HG02763 (cell line): ENCODE results near the gene MRPL49.

Experiments used
- ATAC-seq: cut with Tn5 transposase; IDR thresholded peaks from one replicate; pipeline ENCODE4 v1.9.1; 2021; ENCODE audit warnings: mild to moderate bottlenecking, moderate library complexity; ENCODE audit not compliant: unreplicated experiment

MRPL49 gene

DNA sequence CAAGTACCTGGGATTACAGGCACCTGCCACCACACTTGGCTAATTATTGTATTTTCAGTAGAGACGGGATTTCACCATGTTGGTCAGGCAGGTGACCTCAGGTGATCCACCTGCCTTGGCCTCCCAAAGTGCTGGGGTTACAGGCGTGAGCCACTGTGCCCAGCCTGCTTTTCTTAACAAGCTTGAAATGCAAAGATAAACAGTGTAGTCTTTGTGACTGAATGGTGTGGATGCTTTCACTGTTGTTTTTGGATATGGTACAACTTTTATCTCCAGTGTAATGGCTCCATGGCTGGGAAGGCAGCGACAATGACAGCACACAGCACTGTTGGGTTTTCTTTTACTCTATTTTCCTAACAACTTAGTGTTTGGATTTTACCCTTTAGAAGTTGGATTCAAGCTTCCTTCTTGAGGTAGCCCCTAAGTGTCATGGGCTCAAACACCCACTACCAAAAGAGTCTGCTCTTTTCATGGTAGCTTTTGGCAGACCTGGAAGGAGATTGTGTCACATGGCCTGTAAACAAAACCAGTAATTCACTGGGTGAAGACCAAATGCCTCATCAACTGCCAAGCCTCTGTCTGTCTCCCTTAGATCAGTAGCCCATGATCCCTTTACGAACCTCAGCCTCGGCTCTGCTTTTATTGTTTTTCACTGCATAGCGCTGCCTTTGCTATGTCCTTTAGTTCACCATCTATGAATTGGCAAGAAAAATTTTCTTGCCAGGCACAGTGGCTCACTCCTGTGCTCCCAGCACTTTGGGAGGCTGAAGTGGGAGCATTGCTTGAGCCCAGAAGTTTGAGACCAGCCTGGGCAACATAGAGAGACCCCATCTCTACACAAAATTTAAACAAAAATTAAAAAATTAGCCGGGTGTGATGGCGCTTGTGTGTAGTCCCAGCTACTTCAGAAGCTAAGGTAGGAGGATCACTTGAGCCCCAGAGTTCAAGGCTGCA, 19.7 kb upstream of the MRPL49 start:
- ATAC-seq = no peak

DNA sequence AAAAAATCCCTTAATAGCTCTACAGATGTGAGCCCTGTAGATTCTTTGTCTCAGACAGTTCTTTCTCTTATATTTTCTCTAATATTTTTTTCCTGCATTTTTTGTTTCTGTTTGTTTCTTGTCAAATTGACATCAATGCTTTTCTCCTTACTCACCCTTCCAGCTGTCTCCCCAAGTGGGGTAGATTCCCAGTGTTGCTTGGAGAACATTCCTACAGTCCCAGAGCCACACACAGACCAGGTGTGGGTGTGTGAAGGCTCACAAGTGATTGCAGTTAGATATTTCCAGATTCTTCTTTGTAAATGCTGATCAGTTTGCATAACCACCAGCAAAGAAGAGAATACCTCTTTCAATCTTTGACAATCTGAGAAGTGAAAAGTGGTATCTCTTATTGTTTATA, 18.6 kb upstream of the MRPL49 start:
- no peak for ATAC-seq

DNA sequence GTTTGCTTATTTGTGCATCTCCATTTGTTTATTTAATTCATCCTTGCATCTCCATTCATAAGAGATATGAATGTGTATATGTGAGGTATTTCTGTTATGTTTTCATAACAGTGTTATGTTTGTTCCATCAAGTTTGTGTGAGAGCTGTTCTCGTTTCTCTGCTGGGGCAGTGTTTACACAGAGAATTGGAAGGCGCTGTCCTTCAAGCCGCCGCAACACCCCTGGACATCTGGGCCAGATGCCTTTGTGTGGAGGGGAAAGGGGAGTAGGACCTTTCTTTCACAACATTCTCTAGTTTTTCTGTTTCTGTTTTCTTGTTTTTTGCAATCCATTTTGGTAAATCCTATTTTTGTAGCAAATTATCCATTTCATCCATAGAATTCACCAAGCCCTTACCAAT, 17.5 kb upstream of the MRPL49 start:
- ATAC-seq = no peak

DNA sequence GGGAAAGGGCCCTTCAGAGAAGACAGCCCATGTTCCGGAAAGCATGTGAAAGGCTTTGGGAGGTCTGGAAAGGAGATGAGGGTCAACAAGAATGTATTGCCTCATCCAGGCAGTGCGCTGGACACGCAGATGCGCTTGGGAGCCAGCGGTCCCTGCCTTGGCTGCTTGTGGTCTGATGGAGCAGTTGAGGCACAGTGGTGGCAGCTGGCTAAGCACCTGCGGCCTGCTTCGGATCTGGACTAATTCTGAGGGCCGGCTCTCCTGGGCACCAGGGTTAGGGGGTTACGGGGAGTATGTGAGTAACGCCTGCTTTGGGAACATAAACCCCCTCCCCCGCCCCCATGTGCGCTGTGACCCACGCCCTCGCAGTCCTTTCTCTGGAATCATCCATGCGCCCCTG, 15.0 kb upstream of the MRPL49 start:
- no peak for ATAC-seq

DNA sequence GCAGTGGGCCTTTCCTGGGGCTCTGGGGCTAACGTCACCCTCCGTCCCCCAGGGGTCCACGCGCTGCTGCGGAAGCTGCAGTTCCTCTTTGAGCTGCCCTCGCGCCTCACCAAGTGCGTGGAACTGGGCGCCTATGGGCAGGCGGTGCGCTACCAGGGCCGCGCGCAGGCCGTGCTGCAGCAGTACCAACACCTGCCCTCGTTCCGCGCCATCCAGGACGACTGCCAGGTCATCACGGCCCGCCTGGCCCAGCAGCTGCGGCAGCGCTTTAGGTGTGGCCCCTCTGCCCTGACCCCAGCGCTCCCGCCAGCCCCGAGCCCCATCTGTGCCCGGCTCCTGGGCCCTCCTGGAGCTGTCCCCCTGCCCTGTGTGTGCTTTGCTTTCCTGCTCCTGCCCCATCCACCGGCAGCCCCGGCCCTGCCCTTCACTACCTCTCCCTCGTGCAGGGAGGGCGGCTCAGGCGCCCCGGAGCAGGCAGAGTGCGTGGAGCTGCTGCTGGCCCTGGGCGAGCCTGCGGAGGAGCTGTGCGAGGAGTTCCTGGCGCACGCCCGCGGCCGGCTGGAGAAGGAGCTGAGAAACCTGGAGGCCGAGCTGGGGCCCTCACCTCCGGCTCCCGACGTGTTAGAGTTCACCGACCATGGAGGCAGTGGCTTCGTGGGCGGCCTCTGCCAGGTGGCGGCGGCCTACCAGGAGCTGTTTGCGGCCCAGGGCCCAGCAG, 14.2 kb upstream of the MRPL49 start:
- no peak for ATAC-seq

DNA sequence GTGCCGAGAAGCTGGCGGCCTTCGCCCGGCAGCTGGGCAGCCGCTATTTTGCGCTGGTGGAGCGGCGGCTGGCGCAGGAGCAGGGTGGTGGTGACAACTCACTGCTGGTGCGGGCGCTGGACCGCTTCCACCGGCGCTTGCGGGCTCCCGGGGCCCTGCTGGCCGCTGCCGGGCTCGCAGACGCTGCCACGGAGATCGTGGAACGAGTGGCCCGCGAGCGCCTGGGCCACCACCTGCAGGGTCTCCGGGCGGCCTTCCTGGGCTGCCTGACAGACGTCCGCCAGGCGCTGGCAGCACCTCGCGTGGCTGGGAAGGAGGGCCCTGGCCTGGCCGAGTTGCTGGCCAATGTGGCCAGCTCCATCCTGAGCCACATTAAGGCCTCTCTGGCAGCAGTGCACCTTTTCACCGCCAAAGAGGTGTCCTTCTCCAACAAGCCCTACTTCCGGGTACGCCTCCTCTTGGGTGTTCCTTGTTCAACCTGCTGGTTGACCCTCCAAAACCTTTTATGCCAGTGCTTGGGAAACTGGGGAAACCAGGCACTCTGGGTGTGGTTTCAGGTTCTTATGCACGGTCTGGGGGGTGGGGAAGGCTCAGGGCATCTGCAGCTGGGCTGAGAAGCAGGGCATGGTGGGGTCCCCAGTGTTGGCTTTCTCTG, 13.5 kb upstream of the MRPL49 start:
- no peak for ATAC-seq

DNA sequence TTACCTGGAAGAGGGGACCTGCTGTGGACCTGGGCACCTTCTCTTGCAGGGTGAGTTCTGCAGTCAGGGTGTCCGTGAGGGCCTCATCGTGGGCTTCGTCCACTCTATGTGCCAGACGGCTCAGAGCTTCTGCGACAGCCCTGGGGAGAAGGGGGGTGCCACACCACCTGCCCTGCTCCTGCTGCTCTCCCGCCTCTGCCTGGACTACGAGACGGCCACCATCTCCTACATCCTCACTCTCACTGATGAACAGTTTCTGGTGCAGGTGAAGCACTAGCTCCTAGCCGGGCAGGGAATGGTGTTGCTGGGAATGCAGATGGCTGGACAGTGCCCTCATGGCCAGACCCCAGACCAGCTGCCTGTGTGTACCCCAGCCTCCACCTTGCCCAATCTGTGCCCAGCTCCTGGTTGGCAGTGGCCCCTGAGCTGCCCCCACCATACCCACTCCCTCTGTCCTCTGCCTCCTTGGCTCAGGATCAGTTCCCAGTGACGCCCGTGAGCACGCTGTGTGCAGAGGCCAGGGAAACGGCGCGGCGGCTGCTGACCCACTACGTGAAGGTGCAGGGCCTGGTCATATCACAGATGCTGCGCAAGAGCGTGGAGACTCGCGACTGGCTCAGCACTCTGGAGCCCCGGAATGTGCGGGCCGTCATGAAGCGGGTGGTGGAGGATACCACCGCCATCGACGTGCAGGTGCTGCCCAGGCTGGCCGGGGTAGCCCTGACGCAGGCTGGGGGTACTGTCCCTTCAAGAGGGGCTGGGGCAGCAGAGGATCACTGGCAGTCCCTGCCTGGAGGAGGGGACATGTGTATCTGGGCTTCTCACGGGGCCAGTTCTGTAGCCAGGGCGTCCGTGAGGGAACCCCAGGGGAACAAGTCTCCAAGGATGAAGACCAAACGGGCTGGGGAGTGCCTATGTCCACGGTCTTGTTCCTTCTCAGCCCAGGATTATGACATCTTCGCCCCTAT, 12.6 kb upstream of the MRPL49 start:
- no peak for ATAC-seq

DNA sequence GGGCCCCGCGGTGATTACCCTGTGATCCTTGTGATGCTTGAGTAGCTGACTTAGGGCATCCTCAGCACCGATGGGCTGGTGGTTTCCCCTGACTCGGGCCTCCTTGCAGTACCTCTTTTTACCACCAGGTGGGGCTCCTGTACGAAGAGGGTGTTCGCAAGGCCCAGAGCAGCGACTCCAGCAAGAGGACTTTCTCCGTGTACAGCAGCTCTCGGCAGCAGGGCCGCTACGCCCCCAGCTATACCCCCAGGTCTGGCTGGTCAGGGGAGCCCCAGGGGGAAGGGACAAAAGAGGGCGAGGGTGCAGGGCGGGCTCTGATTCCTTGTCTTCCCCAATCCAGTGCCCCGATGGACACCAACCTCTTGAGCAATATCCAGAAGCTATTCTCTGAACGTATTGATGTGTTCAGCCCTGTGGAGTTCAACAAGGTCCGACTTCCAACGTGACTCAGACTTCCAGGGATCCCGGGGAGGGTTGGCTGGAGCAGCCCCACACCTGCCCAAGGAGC, 11.7 kb upstream of the MRPL49 start:
- no peak for ATAC-seq

DNA sequence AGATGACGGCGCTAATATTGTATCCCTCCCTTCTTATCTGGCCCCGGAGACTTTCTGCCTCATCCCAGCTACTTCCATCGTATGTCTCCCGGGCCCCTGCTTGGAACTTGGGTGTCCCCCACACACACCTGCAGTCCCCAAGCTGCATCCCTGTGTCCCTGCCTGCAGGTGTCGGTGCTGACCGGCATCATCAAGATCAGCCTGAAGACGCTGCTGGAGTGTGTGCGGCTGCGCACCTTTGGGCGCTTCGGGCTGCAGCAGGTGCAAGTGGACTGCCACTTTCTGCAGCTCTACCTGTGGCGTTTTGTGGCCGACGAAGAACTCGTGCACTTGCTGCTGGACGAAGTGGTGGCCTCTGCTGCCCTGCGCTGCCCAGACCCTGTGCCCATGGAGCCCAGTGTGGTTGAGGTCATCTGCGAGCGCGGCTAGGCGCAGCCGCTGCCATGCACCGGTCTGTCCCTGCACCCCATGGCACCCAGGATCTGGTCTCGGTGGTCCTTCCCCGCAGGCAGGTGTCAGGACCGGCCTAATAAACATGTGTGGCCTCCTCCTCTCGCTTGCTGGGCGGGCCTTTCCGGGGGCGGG, 10.9 kb upstream of the MRPL49 start:
- no peak for ATAC-seq

DNA sequence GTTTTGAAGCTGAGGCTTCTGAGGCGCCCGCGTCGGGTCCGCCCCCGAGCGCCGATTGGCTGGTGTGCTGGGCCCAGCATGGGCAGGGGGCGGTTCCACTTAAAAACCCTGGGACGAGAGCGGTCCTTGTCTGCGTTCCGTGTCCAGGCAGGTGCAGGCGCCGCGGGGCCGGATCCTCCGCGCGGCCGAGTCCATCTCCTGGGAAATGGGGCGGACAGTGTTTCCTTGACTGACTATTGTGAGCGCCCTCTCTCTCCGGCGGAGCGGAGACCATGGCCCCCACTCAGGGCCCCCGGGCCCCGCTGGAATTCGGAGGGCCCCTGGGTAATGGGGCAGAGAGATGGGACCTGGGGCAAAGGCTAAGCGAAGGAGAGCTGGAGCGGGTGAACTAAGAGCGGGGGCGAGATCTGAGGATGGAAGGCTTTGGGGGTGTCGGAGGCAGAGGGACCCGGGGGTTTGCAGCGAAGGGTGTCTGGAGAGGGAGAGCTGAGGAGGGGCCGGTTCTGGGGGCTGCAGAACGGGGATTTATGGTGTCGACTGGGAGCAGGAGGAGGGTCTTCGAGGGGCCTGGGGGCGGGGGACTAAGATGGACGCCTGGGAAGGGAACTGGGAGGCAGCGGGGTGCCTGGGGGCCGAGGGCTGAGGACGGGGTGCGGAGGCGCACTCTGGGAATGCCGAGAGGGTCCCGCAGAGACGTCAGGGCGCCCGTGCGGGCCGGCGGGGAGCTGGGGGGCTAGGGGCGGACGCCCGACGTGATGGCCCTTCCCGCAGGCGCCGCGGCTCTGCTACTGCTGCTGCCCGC, 10.2 kb upstream of the MRPL49 start, which contains the start of gene TM7SF2:
Gene TM7SF2 (plus strand): TSS at position 129 of the 802 bp plus-strand sequence. CDS start 144 bp downstream, at position 273.
- ATAC-seq = peak; percentile 58

DNA sequence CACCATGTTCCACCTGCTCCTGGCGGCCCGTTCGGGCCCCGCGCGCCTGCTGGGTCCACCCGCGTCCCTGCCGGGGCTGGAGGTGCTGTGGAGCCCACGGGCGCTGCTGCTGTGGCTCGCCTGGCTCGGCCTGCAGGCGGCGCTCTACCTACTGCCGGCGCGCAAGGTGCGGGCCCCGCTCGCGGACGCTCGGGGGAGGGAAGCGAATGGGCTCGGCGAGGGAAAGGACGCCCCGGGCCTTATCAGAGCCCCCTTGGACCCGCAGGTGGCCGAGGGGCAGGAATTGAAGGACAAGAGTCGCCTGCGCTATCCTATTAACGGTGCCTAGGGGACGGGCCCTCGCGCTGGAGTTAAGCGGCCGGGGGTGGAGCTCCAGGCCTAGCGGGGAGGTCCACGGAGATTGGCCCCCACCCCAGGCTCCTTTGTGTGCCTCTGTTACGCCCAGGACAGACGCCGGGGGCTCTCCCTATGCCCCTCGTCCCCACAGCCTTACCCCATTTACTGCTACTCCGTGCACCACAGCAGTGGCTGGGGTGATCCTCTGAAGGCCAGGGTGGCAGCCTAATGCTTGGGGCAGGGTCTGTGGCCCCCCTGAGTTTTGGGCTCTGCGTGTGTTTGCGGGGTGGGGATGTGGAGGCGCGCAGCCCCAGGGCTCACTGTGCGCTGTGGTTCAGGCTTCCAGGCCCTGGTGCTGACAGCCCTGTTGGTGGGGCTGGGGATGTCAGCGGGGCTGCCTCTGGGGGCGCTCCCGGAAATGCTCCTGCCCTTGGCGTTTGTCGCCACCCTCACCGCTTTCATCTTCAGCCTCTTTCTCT, 9.4 kb upstream of the MRPL49 start:
- ATAC-seq = no peak

DNA sequence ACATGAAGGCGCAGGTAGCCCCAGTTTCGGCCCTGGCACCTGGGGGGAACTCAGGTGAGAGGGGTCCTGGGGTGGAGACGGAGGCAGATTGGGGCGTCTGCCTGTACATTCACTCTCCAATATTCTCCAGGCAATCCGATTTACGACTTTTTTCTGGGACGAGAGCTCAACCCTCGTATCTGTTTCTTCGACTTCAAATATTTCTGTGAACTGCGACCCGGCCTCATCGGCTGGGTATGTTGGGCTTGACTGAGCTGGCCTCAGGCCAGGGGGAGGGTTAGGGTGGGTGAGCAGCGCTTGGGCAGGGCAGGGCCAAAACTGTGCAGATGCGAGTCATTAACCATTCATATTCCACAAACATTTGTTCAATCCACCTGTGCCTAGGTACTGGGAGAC, 8.8 kb upstream of the MRPL49 start:
- ATAC-seq = no peak

DNA sequence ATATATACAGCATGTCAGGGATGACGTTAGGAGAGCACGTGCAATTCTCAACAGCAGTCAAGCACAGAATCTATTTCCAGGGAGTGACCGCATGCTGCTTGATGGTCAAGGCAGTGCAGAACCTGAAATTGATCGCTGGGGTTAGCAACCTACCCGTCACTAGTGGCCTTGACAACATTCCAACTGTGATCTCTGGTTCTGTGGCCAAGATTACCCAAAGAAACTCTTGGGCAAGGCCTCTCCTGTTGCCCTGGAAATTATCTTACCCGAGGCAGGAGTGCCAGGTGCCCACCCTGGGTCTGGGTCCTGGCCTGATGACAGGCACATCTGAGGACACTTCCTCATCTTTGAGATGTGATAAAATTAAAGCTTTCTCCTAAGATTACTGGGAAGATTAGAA, 8.3 kb upstream of the MRPL49 start:
- no peak for ATAC-seq

DNA sequence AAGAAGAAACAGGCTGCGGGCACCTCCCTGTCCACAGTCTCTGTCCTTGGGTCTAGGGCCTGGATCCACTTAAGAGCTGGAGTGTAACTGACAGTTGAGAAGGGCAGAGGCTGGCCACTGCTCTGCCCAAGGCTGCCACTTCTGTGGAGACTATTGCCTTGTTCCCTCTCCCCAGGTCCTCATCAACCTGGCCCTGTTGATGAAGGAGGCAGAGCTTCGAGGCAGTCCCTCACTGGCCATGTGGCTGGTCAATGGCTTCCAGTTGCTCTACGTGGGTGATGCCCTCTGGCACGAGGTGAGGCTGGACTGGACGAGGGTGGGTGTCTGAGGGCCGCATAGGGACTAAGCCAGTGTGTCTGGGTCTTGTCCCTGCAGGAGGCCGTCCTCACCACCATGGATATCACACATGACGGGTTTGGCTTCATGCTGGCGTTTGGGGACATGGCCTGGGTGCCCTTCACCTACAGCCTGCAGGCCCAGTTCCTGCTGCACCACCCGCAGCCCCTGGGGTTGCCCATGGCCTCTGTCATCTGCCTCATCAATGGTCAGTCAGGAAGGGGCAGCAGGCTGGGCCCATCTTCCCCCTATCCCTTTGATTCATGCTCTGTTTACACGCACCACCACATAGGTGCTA, 7.5 kb upstream of the MRPL49 start:
- no peak for ATAC-seq

DNA sequence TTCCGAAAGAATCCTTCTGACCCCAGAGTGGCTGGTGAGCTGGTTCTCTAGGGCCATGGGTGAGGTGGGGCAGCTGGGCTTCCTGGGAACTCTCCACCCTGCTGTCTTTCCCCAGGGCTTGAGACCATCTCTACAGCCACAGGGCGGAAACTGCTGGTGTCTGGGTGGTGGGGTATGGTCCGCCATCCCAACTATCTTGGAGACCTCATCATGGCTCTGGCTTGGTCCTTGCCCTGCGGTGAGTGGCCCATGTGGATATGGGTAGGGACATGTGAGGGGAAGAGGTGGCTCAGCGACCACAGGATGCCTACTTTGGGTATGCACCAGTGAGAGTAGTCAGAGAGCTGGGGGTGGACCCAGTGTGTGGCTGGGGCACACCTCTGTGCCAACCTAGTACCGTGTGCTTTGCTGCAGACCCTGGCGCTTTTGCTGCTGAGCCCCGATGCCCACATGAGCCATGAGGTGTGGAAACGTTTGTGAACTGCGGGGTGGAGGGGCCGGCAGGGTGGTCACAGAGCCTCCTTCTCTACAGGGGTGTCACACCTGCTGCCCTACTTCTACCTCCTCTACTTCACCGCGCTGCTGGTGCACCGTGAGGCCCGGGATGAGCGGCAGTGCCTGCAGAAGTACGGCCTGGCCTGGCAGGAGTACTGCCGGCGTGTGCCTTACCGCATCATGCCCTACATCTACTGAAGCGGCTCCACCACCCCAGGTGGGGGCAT, 6.6 kb upstream of the MRPL49 start:
- ATAC-seq = no peak

DNA sequence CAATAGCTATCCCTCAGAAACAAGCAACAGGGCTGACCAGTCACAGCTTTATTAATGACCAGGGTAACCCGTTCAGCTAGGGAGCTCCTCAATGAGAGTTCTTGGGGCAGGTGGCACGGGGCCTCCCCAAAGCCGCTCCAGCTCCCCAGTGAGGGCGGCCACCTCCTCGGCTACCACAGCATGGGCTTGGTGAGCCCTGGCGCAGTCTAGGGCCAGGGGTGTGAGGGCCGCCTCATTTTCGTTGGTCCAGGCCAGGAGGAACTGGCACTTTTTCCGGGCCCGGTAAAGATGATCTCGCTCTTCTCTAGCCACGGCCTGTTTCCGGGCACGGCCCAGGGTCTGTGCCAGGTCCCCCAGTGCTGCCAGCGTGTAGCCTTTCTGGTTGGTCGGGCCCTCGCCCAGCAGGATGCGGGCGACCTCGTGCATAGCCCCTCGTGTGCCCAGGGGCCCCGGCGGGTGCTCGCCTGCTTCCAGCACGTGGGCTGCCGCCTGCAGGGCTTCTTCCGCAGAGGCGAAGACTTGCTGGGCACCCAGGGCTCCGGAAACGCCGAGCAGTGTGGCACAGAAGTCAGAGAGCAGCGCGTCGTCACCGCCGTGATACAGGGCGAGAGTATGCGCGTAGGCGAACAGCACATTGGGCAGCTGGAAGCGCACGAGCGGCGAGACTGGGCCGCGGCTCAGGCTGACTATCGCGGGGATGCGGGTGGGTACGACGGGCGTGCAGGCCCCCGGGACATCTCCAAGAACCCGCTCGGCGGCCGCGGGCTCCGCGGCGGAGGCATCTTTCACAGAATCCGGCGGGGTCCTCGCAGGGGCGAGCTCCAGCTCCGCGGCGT, 5.5 kb upstream of the MRPL49 start:
- ATAC-seq = no peak
